ENCODE data around the gene SH2D6.
"Not testable (repeated sequence)": the region's sequence is repeated elsewhere in the genome, so short reads cannot be mapped to it uniquely, and the experiment has no call there.

SH2D6 gene

DNA sequence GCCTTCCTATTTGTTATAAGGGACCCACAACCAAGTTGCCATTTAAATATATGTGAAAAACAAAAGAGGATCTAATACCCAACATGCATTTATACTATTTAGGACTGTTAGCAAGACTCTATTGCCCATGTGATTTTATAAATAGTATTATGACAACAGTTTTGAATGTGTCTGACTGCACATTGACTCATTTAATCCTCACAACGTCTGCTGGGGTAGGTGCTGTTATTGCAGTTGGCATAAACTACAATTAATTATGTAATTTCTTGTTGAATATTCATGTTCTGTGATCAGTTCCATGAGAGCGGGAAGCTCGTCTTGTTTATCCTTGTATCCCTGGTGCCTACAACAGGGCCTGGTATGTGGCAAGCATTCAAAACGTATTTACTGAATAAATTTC lies 53.7 kb downstream of the SH2D6 start:
- no peak for DNase-seq

DNA sequence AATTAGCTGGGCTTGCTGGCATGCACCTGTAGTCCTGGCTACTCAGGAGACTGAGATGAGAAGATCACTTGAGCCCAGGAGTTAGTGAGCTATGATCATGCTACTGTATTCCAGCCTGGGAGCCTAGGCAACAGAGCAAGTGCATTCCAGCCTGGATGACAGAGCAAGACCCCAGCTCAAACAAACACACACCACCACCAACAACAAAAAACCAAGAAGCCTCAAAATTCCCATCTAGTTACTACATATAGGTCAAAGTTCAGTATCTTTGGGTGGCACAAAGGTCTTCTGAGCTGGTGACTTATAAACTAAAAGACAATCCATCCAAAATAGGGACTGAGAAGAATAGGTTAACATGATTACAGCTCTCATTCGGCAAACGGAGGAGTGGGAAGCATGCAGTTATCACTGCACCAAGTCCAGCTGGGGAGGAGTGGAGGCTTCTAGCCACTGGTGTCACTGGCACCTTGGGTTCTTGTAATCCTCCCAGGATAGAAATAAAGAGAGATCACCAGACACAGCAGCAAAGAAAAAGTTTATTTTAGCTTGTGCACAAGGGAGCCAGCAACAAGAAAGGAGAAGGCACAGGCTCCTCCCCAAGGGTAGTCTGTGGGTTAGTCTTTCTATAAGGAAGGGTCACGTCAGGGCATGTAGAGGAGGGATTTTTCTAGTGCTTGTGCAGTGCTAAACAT lies 57.4 kb downstream of the SH2D6 start:
- no peak for DNase-seq

DNA sequence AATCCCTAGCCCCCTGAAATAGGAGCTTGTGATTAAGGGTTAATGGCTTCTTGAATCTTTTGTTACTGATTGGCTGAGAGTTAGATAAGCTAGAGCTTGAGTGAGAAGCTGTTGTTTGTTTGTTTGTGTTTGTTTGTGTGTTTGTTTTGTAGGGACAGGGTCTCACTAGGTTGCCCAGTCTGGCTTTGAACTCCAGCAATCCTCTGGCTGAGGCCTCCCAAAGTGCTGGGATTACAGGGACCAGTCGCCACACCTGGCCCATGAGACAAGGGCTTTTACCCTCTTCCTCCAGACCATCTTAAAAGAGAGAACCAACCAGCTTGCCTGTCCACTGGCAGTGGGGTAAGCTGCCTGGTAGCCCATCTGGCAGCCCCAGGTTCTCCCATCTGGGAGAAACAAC lies 58.1 kb downstream of the SH2D6 start:
- no peak for DNase-seq

DNA sequence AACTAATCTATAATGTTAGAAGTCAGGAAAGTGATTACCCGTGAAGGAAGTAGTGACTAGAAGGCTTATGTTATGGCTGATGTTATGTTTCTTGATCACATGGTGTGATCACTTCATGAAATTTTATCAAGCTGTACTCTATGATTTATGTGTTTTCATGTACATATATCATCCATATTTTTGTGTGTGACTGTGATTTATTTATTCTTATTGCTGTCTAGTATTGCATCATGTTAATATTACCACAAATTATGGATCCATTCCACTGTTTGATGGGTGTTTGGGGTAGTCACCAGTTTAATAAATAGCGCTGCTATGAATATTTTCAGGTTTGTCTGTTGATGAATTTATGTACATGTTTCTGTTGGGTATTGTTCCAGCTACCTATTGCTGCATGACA lies 59.4 kb downstream of the SH2D6 start:
- DNase-seq: no peak

DNA sequence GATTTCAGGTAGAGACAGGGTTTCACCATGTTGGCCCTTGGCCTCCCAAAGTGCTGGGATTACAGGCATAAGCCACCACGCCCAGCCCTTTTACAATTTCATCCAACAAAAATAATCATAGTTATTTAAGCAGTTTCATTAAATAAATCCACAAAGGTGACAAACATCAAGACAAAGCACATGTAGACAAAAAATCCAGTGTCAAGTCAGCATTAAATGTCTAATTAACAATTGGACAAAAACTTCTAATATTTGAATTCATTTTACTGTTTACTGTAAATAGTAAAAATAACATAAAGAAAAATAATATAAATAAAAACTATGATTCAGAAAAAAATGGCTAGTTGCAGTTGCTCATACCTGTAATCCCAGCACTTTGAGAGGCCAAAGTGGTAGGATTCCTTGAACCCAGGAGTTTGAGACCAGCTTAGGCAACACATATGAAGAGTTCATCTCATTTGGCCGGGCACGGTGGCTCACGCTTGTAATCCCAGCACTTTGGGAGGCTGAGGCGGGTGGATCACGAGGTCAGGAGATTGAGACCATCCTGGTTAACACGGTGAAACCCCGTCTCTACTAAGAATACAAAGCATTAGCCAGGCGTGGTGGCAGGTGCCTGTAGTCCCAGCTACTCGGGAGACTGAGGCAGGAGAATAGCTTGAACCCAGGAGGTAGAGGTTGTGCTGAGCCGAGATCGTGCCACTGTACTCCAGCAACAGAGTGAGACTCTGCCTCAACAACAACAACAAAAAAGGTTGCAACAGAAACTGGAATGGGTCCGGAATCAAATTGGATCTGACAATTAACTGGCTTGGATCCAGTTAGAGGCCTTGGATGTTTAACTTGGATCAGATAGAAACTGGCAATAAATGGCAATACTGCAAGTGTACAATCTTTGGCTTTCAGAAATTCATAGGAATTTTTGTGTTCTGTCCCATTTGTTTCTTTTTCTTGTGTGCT lies 63.6 kb downstream of the SH2D6 start:
- DNase-seq: no peak

DNA sequence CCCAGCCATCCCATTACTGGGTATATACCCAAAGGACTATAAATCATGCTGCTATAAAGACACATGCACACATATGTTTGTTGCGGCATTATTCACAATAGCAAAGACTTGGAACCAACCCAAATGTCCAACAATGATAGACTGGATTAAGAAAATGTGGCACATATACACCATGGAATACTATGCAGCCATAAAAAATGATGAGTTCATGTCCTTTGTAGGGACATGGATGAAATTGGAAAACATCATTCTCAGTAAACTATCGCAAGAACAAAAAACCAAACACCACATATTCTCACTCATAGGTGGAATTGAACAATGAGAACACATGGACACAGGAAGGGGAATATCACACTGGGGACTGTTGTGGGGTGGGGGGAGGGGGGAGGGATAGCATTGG lies 66.1 kb downstream of the SH2D6 start:
- DNase-seq: not testable (repeated sequence)

DNA sequence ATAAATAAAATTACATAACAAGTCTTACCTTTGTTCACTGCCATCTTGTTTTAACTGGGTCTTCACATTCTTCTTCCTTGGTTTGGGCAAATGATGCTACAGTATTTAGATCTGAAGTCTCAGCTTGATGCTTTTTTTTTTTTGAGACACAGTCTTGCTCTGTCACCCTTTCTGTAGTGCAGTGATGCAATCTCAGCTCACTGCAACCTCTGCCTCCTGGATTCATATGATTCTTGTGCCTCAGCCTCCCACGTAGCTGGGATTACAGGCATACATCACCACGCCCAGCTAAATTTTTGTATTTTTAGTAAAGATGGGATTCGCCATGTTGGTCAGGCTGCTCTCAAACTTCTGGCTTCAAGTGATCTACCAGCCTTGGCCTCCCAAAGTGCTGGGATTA lies 67.3 kb downstream of the SH2D6 start:
- no peak for DNase-seq

Data from hematopoietic multipotent progenitor cell treated with erythropoietin and hydrocortisone succinate and interleukin-3 and kit ligand, for 6 days (in vitro differentiated cells).